ENCODE data around the gene CCDC43. TPM values are rescaled to one million over a fixed set of nuclear protein-coding genes. Genes with fewer than 3 reads are reported as not detected.
"Not testable (repeated sequence)": the region's sequence is repeated elsewhere in the genome, so short reads cannot be mapped to it uniquely, and the experiment has no call there.

Gene CCDC43
- polyA plus RNA-seq, 1 of the 3 experiments (the other 2 are of a cell fraction): 6.4 TPM

DNA sequence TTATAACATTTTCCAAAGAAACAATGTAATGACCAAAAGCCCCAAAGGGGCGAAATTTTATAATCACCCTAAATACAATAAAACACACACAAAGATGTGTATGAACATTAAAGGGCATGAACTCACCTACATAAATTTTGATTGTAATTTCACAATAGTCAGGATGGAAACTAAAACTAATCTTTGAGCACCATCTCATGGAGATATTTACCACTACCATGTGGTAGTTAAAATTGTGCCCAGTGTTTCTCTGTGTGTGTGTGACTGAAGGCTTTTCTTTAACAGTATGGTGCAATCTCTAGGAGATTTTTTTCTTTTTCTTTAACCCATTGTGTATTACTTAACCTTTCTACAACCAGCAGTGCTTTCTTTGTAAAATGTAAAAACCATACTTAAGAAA lies 53.0 kb downstream of the CCDC43 start (continued):
- TF ChIP-seq, protein P1, sequence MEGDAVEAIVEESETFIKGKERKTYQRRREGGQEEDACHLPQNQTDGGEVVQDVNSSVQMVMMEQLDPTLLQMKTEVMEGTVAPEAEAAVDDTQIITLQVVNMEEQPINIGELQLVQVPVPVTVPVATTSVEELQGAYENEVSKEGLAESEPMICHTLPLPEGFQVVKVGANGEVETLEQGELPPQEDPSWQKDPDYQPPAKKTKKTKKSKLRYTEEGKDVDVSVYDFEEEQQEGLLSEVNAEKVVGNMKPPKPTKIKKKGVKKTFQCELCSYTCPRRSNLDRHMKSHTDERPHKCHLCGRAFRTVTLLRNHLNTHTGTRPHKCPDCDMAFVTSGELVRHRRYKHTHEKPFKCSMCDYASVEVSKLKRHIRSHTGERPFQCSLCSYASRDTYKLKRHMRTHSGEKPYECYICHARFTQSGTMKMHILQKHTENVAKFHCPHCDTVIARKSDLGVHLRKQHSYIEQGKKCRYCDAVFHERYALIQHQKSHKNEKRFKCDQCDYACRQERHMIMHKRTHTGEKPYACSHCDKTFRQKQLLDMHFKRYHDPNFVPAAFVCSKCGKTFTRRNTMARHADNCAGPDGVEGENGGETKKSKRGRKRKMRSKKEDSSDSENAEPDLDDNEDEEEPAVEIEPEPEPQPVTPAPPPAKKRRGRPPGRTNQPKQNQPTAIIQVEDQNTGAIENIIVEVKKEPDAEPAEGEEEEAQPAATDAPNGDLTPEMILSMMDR (IDR thresholded peaks at IDR 0.05): peak; percentile 73
- TF ChIP-seq, protein P2, sequence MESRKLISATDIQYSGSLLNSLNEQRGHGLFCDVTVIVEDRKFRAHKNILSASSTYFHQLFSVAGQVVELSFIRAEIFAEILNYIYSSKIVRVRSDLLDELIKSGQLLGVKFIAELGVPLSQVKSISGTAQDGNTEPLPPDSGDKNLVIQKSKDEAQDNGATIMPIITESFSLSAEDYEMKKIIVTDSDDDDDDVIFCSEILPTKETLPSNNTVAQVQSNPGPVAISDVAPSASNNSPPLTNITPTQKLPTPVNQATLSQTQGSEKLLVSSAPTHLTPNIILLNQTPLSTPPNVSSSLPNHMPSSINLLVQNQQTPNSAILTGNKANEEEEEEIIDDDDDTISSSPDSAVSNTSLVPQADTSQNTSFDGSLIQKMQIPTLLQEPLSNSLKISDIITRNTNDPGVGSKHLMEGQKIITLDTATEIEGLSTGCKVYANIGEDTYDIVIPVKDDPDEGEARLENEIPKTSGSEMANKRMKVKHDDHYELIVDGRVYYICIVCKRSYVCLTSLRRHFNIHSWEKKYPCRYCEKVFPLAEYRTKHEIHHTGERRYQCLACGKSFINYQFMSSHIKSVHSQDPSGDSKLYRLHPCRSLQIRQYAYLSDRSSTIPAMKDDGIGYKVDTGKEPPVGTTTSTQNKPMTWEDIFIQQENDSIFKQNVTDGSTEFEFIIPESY (IDR thresholded peaks at IDR 0.05; ENCODE audit: borderline replicate concordance, low read depth): no peak
- no peak for TF ChIP-seq RCOR1 (IDR thresholded peaks at IDR 0.05; ENCODE audit: low read length)
- TF ChIP-seq POLR2AphosphoS5 (IDR thresholded peaks at IDR 0.05; ENCODE audit: low read depth, low read length): no peak

DNA sequence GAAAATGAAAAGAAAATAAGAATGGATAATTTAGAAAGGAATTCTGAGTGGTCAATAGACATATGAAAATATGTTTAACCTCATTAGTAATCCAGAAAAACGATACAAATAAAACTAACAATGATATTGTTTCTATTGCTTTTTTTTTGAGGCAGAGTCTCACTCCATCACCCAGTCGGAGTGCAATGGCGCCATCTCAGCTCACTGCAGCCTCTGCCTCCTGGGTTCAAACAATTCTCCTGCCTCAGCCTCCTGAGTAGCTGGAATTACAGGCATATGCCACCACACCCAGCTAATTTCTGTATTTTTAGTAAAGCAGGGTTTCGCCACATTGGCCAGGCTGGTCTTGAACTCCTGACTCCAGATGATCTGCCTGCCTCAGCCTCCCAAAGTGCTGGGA lies 55.2 kb downstream of the CCDC43 start:
- POLR2A ChIA-PET; H2AFZ ChIP-seq (ENCODE audit: low read depth); H3K27me3 ChIP-seq (ENCODE audit: insufficient read depth); H3K4me2 ChIP-seq; H3K9ac ChIP-seq; H3K9me2 ChIP-seq; H3K4me3 ChIP-seq (ENCODE audit: low read depth in 2 of 2, low read length in 1 of 2); H3K4me1 ChIP-seq (ENCODE audit: control insufficient read depth in 1 of 2, insufficient read depth in 2 of 2, low read depth in 1 of 2, low read length in 1 of 2); H3F3A ChIP-seq (replicated peaks; ENCODE audit: insufficient read depth); H3K9me3 ChIP-seq; H3K36me3 ChIP-seq (replicated peaks in 1 of 2; ENCODE audit: control insufficient read depth in 1 of 2, insufficient read depth in 2 of 2, low read length in 1 of 2); H3K27ac ChIP-seq (ENCODE audit: low read depth in 2 of 2, low read length in 1 of 2); DNase-seq; H3K79me2 ChIP-seq (ENCODE audit: insufficient read depth); H4K20me1 ChIP-seq (ENCODE audit: insufficient read depth): not testable (repeated sequence)
- TF ChIP-seq, protein P1 (IDR thresholded peaks at IDR 0.05): peak; percentile 43
- TF ChIP-seq SMC3 (IDR thresholded peaks at IDR 0.05; ENCODE audit: low read depth, low read length): 0 out of 2 replicates have a peak, but pooled peaks have one; percentile 8
- peak; percentile 17; the same call in 1 of the 2 replicates for TF ChIP-seq RAD21 (IDR thresholded peaks at IDR 0.05; ENCODE audit: low read length)
- CTCF ChIA-PET: interaction anchor here (0.7 to 7.7 kb wide), 7 partner anchors 33 to 102 kb away, joined by 3 to 56 read pairs (median 3); no protein-coding TSS in a partner anchor
- 58% methylated on average over 4 of the region's 4 CpGs for WGBS (ENCODE audit: low lambda C conversion rate)

DNA sequence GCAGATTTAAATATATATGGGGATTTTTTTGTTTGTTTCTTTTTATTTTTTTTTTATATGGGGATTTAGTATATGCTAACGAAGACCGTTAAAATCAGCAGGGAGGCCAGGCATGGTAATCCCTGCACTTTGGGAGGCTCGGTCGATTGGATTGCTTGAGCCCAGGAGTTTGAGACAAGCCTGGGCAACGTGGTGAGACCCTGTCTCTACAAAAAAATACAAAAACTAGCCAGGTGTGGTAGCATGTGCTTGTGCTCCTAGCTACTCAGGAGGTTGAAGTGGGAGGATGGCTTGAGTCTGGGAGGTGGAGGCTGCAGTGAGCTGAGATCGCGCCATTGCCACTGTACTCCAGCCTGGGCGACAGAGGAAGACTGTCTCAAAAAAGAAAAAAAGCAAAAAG lies 55.6 kb downstream of the CCDC43 start:
- POLR2A ChIA-PET: no interaction called here
- CTCF ChIA-PET: interaction anchor here (0.7 to 7.7 kb wide), 5 partner anchors 33 to 101 kb away, joined by 3 to 56 read pairs (median 4); no protein-coding TSS in a partner anchor
- H3K4me1 ChIP-seq (ENCODE audit: control insufficient read depth in 1 of 2, insufficient read depth in 2 of 2, low read depth in 1 of 2, low read length in 1 of 2): no peaks in the 10 kb centered on the region
- TF ChIP-seq GATA2 (CRISPR knock-in tag; IDR thresholded peaks at IDR 0.05) (no peak), FOXJ3 (CRISPR knock-in tag; IDR thresholded peaks at IDR 0.05) (no peak), FOXM1 (IDR thresholded peaks at IDR 0.05; ENCODE audit: low read depth) (no peak), TCF12 (IDR thresholded peaks at IDR 0.05) (no peak), ELF1 (IDR thresholded peaks at IDR 0.05) (no peak), MEF2A (IDR thresholded peaks at IDR 0.05; ENCODE audit: borderline replicate concordance, low read depth) (no peak)
- TF ChIP-seq, protein P1 (IDR thresholded peaks at IDR 0.05): no peak
- TF ChIP-seq, protein P3, sequence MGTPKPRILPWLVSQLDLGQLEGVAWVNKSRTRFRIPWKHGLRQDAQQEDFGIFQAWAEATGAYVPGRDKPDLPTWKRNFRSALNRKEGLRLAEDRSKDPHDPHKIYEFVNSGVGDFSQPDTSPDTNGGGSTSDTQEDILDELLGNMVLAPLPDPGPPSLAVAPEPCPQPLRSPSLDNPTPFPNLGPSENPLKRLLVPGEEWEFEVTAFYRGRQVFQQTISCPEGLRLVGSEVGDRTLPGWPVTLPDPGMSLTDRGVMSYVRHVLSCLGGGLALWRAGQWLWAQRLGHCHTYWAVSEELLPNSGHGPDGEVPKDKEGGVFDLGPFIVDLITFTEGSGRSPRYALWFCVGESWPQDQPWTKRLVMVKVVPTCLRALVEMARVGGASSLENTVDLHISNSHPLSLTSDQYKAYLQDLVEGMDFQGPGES (IDR thresholded peaks at IDR 0.05; ENCODE audit: low read depth, low read length): no peak

More for the DNA sequence above, 55.6 kb downstream of the CCDC43 start:
- Histone ChIP-seq H3K9me2 (no peaks in the 10 kb centered on the region), H3K9me3 (no peaks in the 10 kb centered on the region), H3K27ac (ENCODE audit: low read depth in 2 of 2, low read length in 1 of 2) (no peak overlapping the region), H2AFZ (ENCODE audit: low read depth) (no peak overlapping the region), H3F3A (replicated peaks; ENCODE audit: insufficient read depth) (no peaks in the 10 kb centered on the region), H3K9ac (no peak overlapping the region), H3K36me3 (replicated peaks in 1 of 2; ENCODE audit: control insufficient read depth in 1 of 2, insufficient read depth in 2 of 2, low read length in 1 of 2) (no peaks in the 10 kb centered on the region), H3K27me3 (ENCODE audit: insufficient read depth) (no peaks in the 10 kb centered on the region), H3K4me2 (no peak overlapping the region), H3K79me2 (ENCODE audit: insufficient read depth) (no peaks in the 10 kb centered on the region), H3K4me3 (ENCODE audit: low read depth in 2 of 2, low read length in 1 of 2) (no peak overlapping the region), H4K20me1 (ENCODE audit: insufficient read depth) (no peaks in the 10 kb centered on the region)
- WGBS (ENCODE audit: low lambda C conversion rate): 94% methylated on average over 8 of the region's 8 CpGs
- DNase-seq: no peak

Data from SK-N-SH (cell line).